Heart right ventricle (tissue), 16 donors: ENCODE data around the gene EPB41L2. TPM values are rescaled to one million over a fixed set of nuclear protein-coding genes. Genes with fewer than 3 reads are reported as not detected.

ENCODE experiments used
- ATAC-seq, 8 donors: fragments of 200-7000 bp; cut with Tn5 transposase; one replicate each; pipeline ENCODE4 v1.9.1; 2020; ENCODE audit warnings: mild to moderate bottlenecking in 8 of 8, moderate library complexity in 8 of 8, moderate number of reproducible peaks in 1 of 8
- DNase-seq, 2 donors: peaks; one replicate each; pipeline ENCODE4 v3.0.0-alpha.2; 2020
- H3K27ac ChIP-seq, 10 donors: fragments of 200-600 bp; sonication (generic) in 2 of 10; one replicate each; pipeline versions ENCODE4 v1.5.0 to v1.8.0; 2020 to 2022; ENCODE audit warnings: mild to moderate bottlenecking in 3 of 10
- H3K27me3 ChIP-seq, 7 donors: fragments of 200-600 bp; one replicate each; pipeline ENCODE4 v1.8.0; 2021 to 2022; ENCODE audit warnings: mild to moderate bottlenecking in 2 of 7
- H3K36me3 ChIP-seq, 9 donors: fragments of 200-600 bp; sonication (generic) in 1 of 9; one replicate each; pipeline versions ENCODE4 v1.5.0 to v1.8.0; 2020 to 2022; ENCODE audit warnings: mild to moderate bottlenecking in 2 of 9
- H3K4me1 ChIP-seq, 9 donors: fragments of 200-600 bp; sonication (generic) in 1 of 9; one replicate each; pipeline versions ENCODE4 v1.5.0 to v1.8.0; 2020 to 2022; ENCODE audit warnings: mild to moderate bottlenecking in 4 of 9
- H3K4me3 ChIP-seq, 10 donors: fragments of 200-600 bp; sonication (generic) in 2 of 10; one replicate each; pipeline versions ENCODE4 v1.5.0 to v1.8.0; 2020 to 2022; ENCODE audit warnings: mild to moderate bottlenecking in 7 of 10, moderate library complexity in 2 of 10
- H3K9me3 ChIP-seq, 11 donors: fragments of 200-600 bp in 10 of 11; sonication (generic) in 2 of 11; one replicate each; pipeline versions ENCODE4 v1.5.0 to v1.8.0; 2013 to 2022; ENCODE audit warnings: mild to moderate bottlenecking in 2 of 11, control low read depth in 1 of 11, moderate library complexity in 1 of 11
- CTCF ChIP-seq, 9 donors: fragments of 200-600 bp; sonication (generic) in 2 of 9; IDR thresholded peaks; one replicate each; pipeline versions ENCODE4 v1.5.0 to v1.8.0; 2021 to 2022; ENCODE audit warnings: antibody characterized with exemption in 9 of 9, mild to moderate bottlenecking in 5 of 9, moderate library complexity in 1 of 9
- WGBS, 2 donors: extraction: QIAGEN DNeasy Blood & Tissue Kit; methylation state at CpG; one replicate each; pipeline ENCODE4 v1.1.7; 2013; ENCODE audit warnings: inconsistent platforms in 1 of 2; 5-methylcytosine and 5-hydroxymethylcytosine counted together
- intact Hi-C, 10 donors: fragments of 100-400 bp; cut with DNase I; formaldehyde crosslinking; loops; one replicate each; pipeline versions ENCODE4 v1.11.1 to v1.14.2; 2022
- polyA plus RNA-seq, 2 donors: library from polyadenylated mRNA; stranded (reverse); fragments of 200-250 nt; gene quantifications; one replicate each; pipeline ENCODE4 v1.2.3, GENCODE V29; 2013
- total RNA-seq, 10 donors: library from RNA; stranded (reverse); fragmentation: NEBNext Ultra II Directional in 3 of 10; extraction: Animal tissue kit (Norgen Biotek cat#: 25700) in 3 of 10; gene quantifications; one replicate each; pipeline versions ENCODE4 v1.2.1 to v1.2.4, GENCODE V29; 2021 to 2023
- donor health status: Arrhythmogenic right ventricular cardiomyopathy.
- donor health status: ischemic (EF 13 %, LVEDD 7.1; RV severe dilation, severe dysfunction).
- donor health status: healthy with polysubstance abuse.
- donor health status: DM: no; HTN: yes; CAD: no.
- donor health status: DM: no; HTN: no; CAD: no.
- donor health status: ischemic (EF 25% LVEDD 6.9; RV normal size, moderate dysfunction).
- donor health status: ischemic (EF 25% LVEDD 5.7; RV mildly dilated, moderate dysfunction).
- donor health status: healthy.
- donor health status: DM: yes; HTN: yes; CAD: no.
- donor health status: Ischemic cardiomyopathy.
- donor health status: ischemic (EF 35%, LVEDD 5.7; RV mildly dilated, moderate dysfunction).
- donor health status: nonischemic (EF 11% LVEDD 7.7; RV severe dilation, severe dysfunction).
- donor health status: DM: yes; HTN: yes; CAD: no.
- donor health status: PGD.
- donor health status: ischemic (EF 29% LVEDD 5.4; RV normal size, mild dysfunction).
- donor health status: nonischemic (EF 23%, LVEDD 6.1; RV moderate dilation, normal function).

EPB41L2 gene
- total and polyA plus RNA-seq, 12 donors = 18.0 to 98.6 (median 55.1) TPM

DNA sequence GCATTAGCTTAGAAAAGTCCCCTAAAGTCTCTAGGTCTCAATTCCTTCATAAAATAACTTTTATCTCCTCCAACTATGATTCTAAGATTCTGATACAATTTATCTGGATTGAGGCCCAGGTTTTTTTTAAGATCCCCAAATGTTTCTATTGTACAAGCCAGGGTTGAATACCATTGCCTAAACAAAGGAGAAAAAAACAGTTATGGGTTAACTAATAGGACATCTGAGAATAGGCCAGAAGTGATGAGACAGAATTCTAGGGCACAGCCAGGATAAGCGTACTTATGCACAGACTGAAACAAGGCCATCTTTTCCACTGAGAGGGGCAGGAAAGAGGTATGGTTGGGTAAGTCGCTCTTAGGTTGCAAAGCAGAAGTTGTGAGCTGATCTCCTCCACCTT is 26.4 kb downstream of the EPB41L2 start:
- no peak for TF ChIP-seq CTCF (IDR thresholded peaks at IDR 0.05)
- 91 to 94% methylated on average over 2 of the region's 2 CpGs for WGBS, 2 donors
- no peak overlapping the region for H3K4me3 ChIP-seq
- ATAC-seq = no peak
- no peaks in the 10 kb centered on the region for H3K27me3 ChIP-seq
- DNase-seq = no peak
- intact Hi-C loops = no loop called here
- peaks cover 0 to 30% (median 14%) of the 10 kb centered on the region in 9 donors for H3K4me1 ChIP-seq
- H3K9me3 ChIP-seq = no peaks in the 10 kb centered on the region
- H3K27ac ChIP-seq = no peak overlapping the region
- H3K36me3 ChIP-seq = no peaks in the 10 kb centered on the region

DNA sequence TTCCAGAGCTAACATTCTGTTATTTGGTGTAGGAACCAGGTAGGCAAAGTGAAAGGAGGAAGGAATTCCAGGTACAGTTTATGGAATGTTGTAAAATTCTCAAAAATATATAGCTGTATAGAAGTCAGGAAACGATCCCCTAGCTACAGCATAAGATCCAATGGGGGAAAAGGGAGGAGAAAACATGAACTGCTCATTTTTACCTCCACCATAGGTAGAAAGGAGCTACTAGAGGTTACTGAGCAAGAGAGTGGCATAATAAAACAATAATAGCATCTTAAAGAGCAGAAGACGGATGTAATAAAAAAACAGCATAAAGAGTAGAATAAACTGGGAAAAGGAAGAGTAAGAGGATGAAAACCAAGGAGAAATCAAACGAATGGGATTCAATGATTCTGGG is 26.9 kb downstream of the EPB41L2 start:
- intact Hi-C loops = no loop called here

GRCh38 chr6:131035582-131035981 is 27.5 kb downstream of the EPB41L2 start:
- WGBS, 2 donors = 94% methylated on average over 1 of the region's 1 CpG
- H3K36me3 ChIP-seq = no peaks in the 10 kb centered on the region
- no peaks in the 10 kb centered on the region for H3K27me3 ChIP-seq

More for the DNA sequence above, 26.9 kb downstream of the EPB41L2 start:
- ATAC-seq (no peak), DNase-seq (no peak)
- H3K27me3 ChIP-seq = no peaks in the 10 kb centered on the region
- H3K27ac ChIP-seq = no peak overlapping the region
- H3K4me1 ChIP-seq = peaks cover 0 to 25% (median 10%) of the 10 kb centered on the region in 9 donors
- WGBS, 2 donors = 91 to 96% methylated on average over 3 of the region's 3 CpGs
- H3K9me3 ChIP-seq = no peaks in the 10 kb centered on the region
- no peaks in the 10 kb centered on the region for H3K36me3 ChIP-seq
- TF ChIP-seq CTCF (IDR thresholded peaks at IDR 0.05) = no peak
- H3K4me3 ChIP-seq = no peak overlapping the region

DNA sequence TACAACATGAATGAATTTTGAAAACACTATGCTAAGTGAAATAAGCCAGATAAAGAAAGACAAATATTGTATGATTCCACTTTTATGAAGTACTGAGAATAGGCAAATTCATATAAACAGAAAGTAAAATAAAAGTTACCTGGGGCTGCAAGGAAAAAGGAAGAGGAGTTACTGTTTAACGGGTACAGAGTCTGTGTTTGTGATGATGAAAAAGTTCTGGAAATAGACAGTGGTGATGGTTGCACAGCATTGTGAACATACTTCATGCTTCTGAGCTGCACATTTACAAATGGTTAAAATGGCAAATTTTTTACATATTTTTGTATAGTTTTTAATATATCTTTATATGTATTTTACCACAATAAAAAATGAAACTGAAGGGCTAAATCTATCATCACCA is 29.4 kb downstream of the EPB41L2 start:
- 73 to 78% methylated on average over 1 of the region's 1 CpG for WGBS, 2 donors
- Histone ChIP-seq H3K4me3 (no peak overlapping the region), H3K36me3 (no peaks in the 10 kb centered on the region), H3K9me3 (no peaks in the 10 kb centered on the region), H3K4me1 (peaks cover 0 to 35% (median 18%) of the 10 kb centered on the region in 9 donors), H3K27ac (no peak overlapping the region), H3K27me3 (no peaks in the 10 kb centered on the region)
- DNase-seq (no peak), ATAC-seq (no peak)
- intact Hi-C loops = no loop called here
- no peak for TF ChIP-seq CTCF (IDR thresholded peaks at IDR 0.05)

More at GRCh38 chr6:131035582-131035981, 27.5 kb downstream of the EPB41L2 start:
- H3K27ac ChIP-seq = no peak overlapping the region
- TF ChIP-seq CTCF (IDR thresholded peaks at IDR 0.05) = no peak
- H3K9me3 ChIP-seq = no peaks in the 10 kb centered on the region
- peaks cover 0 to 23% (median 12%) of the 10 kb centered on the region in 9 donors for H3K4me1 ChIP-seq
- H3K4me3 ChIP-seq = no peak overlapping the region
- intact Hi-C loops = no loop called here
- DNase-seq (no peak), ATAC-seq (no peak)
